HepG2 (cell line): ENCODE data around the gene TGFBRAP1. TPM values are rescaled to one million over a fixed set of nuclear protein-coding genes. Genes with fewer than 3 reads are reported as not detected.

ENCODE experiments used
- ARID2 ChIP-seq: sonication (generic); formaldehyde crosslinking; IDR thresholded peaks from 2 replicates; pipeline ENCODE4 v1.8.1; 2022; ENCODE audit warnings: mild to moderate bottlenecking, missing genetic modification reagents, borderline replicate concordance
- KLF15 ChIP-seq: sonication (generic); formaldehyde crosslinking; IDR thresholded peaks from 2 replicates; pipeline ENCODE4 v1.8.1; 2023; ENCODE audit warnings: borderline replicate concordance, mild to moderate bottlenecking, inconsistent platforms, missing genetic modification reagents, mixed read lengths
- KLF16 ChIP-seq, 2 experiments: sonication (generic) in 1 of 2; formaldehyde crosslinking in 1 of 2; IDR thresholded peaks; 2 replicates each; pipeline versions ENCODE4 v1.6.1 to v1.8.0; 2016 to 2023; ENCODE audit warnings: missing genetic modification reagents in 2 of 2, missing compliant biosample characterization in 1 of 2
- TMF1 ChIP-seq: sonication (generic); formaldehyde crosslinking; IDR thresholded peaks from 2 replicates; pipeline ENCODE4 v1.8.1; 2022; ENCODE audit warnings: low read depth, missing genetic modification reagents
- ZFP36L1 ChIP-seq: sonication (generic); formaldehyde crosslinking; IDR thresholded peaks from 2 replicates; pipeline ENCODE4 v1.8.0; 2022; ENCODE audit warnings: mild to moderate bottlenecking, missing genetic modification reagents, moderate library complexity
- ZNF136 ChIP-seq: sonication (generic); formaldehyde crosslinking; IDR thresholded peaks from 2 replicates; pipeline ENCODE4 v1.8.1; 2022; ENCODE audit warnings: low read depth, mild to moderate bottlenecking, moderate library complexity, missing genetic modification reagents
- ZNF234 ChIP-seq: sonication (generic); formaldehyde crosslinking; conservative IDR thresholded peaks from 2 replicates; pipeline ENCODE4 v1.5.1; 2020; ENCODE audit warnings: mild to moderate bottlenecking, missing genetic modification reagents
- ZNF572 ChIP-seq: sonication (generic); formaldehyde crosslinking; IDR thresholded peaks from 2 replicates; pipeline ENCODE4 v1.5.1; 2020; ENCODE audit warnings: mild to moderate bottlenecking, missing genetic modification reagents
- ZNF766 ChIP-seq: sonication (generic); formaldehyde crosslinking; IDR thresholded peaks from 2 replicates; pipeline ENCODE4 v1.5.0; 2020; ENCODE audit warnings: missing genetic modification reagents, borderline replicate concordance
- ZSCAN22 ChIP-seq: sonication (generic); formaldehyde crosslinking; IDR thresholded peaks from 2 replicates; pipeline ENCODE4 v1.4.0; 2020; ENCODE audit warnings: mild to moderate bottlenecking, missing genetic modification reagents
- polyA plus RNA-seq, 8 experiments: library from polyadenylated mRNA; depleted of rRNA in 3 of 8; stranded (reverse) in 7 of 8; unstranded in 1 of 8; fragments of >200 nt; fragmentation: Illumina TruSeq in 4 of 8; extraction: Trizol in 4 of 8; gene quantifications; 2 replicates each; pipeline versions ENCODE4 v1.2.1 to v1.2.3, GENCODE V29; 2011 to 2016; ENCODE audit warnings: low read depth in 4 of 8, missing spikeins in 1 of 8, mixed read lengths in 1 of 8; ENCODE audit not compliant: insufficient read depth in 1 of 8
- total RNA-seq, 5 experiments: library from RNA; depleted of rRNA; stranded (reverse); fragments of >200 nt; fragmentation: Illumina TruSeq; extraction: Trizol; gene quantifications; 2 replicates each; pipeline ENCODE4 v1.2.3, GENCODE V29; 2016; ENCODE audit warnings: low read depth in 1 of 5
- TF ChIP-seq, protein P1 (sequence below): sonication (generic); formaldehyde crosslinking; IDR thresholded peaks from 2 replicates; pipeline ENCODE4 v1.4.0; 2020; ENCODE audit warnings: missing genetic modification reagents
- TF ChIP-seq, protein P2 (sequence below), 2 experiments: sonication (generic) in 1 of 2; formaldehyde crosslinking in 1 of 2; IDR thresholded peaks; 2 replicates each; pipeline versions ENCODE4 v1.4.0 to v1.6.1; 2018 to 2020; ENCODE audit warnings: missing genetic modification reagents in 2 of 2, borderline replicate concordance in 1 of 2, low read depth in 1 of 2, mild to moderate bottlenecking in 1 of 2, missing biosample characterization in 1 of 2
- TF ChIP-seq, protein P3 (sequence below): sonication (generic); formaldehyde crosslinking; IDR thresholded peaks from 2 replicates; pipeline ENCODE4 v1.4.0; 2020; ENCODE audit warnings: low read depth, missing genetic modification reagents
- TF ChIP-seq, protein P4 (sequence below): sonication (generic); formaldehyde crosslinking; IDR thresholded peaks from 2 replicates; pipeline ENCODE4 v1.8.1; 2023; ENCODE audit warnings: mild to moderate bottlenecking, moderate library complexity, missing genetic modification reagents
- TF ChIP-seq, protein P5 (sequence below): IDR thresholded peaks from 2 replicates; pipeline ENCODE4 v1.6.1; 2016; ENCODE audit warnings: mild to moderate bottlenecking

Gene TGFBRAP1
- total and polyA plus RNA-seq, 2 of the 13 experiments (the other 11 are each of a cell fraction or from before 2014, with no cell fraction given), result 12.7 to 22.9 TPM

DNA sequence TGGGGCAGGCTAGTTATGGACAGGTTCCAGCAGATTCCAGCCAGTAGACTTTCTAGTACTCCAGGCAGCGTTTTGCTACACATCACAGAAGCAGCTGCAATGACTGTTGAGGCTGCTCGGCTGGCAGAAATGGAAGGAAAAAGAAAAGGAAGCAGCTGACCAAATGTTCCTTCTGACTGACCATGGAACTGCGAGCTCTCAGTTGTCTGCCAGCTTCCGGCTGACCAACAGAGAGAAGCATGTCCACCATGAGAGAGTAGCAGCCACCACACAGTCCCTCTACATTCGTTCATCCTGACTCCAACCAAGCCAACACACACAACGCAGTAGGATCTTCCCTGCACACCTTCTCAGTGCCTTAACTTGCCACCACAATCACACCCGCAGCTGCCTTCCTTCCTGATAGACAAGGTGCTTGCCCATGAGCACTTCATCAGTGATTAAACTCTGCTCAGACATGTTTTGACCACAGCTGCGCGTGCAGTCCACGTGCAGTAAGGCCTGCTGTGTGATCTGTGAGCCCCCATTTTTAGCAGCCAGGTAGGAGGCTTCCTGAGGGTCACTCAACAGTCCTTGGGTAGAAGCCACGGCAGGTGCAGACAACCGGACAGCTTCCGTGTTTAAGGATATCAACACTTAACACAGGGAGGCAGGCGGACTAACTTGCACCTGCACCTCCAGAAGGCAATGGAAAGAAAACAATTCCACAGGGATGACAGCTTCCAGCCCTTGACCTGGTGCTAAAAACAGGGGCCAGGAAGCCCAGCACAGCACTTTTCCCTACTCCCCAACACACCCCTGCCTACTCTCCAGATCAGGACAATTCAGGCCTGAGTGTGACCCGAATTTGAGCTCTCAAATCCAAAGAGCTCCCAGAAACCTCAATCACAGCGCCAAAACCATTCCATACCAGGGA, 996 bp downstream of the TGFBRAP1 start (continued):
- TF ChIP-seq KLF16 (CRISPR knock-in tag; IDR thresholded peaks at IDR 0.05), result peak in 1 of 2 experiments; percentile 75; a peak in 2 of 4 replicates
- peak; percentile 78; the same call in 1 of the 2 replicates for TF ChIP-seq ARID2 (CRISPR knock-in tag)
- TF ChIP-seq ZNF572, result peak; percentile 75; the same call in 1 of the 2 replicates
- peak; percentile 85; the same call in 1 of the 2 replicates for TF ChIP-seq ZNF766 (CRISPR knock-in tag)
- TF ChIP-seq, protein P1, sequence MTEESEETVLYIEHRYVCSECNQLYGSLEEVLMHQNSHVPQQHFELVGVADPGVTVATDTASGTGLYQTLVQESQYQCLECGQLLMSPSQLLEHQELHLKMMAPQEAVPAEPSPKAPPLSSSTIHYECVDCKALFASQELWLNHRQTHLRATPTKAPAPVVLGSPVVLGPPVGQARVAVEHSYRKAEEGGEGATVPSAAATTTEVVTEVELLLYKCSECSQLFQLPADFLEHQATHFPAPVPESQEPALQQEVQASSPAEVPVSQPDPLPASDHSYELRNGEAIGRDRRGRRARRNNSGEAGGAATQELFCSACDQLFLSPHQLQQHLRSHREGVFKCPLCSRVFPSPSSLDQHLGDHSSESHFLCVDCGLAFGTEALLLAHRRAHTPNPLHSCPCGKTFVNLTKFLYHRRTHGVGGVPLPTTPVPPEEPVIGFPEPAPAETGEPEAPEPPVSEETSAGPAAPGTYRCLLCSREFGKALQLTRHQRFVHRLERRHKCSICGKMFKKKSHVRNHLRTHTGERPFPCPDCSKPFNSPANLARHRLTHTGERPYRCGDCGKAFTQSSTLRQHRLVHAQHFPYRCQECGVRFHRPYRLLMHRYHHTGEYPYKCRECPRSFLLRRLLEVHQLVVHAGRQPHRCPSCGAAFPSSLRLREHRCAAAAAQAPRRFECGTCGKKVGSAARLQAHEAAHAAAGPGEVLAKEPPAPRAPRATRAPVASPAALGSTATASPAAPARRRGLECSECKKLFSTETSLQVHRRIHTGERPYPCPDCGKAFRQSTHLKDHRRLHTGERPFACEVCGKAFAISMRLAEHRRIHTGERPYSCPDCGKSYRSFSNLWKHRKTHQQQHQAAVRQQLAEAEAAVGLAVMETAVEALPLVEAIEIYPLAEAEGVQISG (CRISPR knock-in tag), result peak; percentile 65
- TF ChIP-seq, protein P2, sequence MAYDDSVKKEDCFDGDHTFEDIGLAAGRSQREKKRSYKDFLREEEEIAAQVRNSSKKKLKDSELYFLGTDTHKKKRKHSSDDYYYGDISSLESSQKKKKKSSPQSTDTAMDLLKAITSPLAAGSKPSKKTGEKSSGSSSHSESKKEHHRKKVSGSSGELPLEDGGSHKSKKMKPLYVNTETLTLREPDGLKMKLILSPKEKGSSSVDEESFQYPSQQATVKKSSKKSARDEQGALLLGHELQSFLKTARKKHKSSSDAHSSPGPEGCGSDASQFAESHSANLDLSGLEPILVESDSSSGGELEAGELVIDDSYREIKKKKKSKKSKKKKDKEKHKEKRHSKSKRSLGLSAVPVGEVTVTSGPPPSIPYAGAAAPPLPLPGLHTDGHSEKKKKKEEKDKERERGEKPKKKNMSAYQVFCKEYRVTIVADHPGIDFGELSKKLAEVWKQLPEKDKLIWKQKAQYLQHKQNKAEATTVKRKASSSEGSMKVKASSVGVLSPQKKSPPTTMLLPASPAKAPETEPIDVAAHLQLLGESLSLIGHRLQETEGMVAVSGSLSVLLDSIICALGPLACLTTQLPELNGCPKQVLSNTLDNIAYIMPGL (CRISPR knock-in tag; IDR thresholded peaks at IDR 0.05; ENCODE audit: borderline replicate concordance in 1 of 2, low read depth in 1 of 2), result peak in 1 of 2 experiments; percentile 91; a peak in 2 of 4 replicates
- TF ChIP-seq KLF15, result no peak
- TF ChIP-seq ZNF136 (CRISPR knock-in tag), result 0 out of 2 replicates have a peak, but pooled peaks have one; percentile 17
- TF ChIP-seq ZNF234 (CRISPR knock-in tag), result 0 out of 2 replicates have a peak, but pooled peaks have one; percentile 21
- peak; percentile 87 for TF ChIP-seq ZSCAN22 (CRISPR knock-in tag)
- TF ChIP-seq ZFP36L1 (CRISPR knock-in tag), result 0 out of 2 replicates have a peak, but pooled peaks have one; percentile 73
- TF ChIP-seq, protein P3, sequence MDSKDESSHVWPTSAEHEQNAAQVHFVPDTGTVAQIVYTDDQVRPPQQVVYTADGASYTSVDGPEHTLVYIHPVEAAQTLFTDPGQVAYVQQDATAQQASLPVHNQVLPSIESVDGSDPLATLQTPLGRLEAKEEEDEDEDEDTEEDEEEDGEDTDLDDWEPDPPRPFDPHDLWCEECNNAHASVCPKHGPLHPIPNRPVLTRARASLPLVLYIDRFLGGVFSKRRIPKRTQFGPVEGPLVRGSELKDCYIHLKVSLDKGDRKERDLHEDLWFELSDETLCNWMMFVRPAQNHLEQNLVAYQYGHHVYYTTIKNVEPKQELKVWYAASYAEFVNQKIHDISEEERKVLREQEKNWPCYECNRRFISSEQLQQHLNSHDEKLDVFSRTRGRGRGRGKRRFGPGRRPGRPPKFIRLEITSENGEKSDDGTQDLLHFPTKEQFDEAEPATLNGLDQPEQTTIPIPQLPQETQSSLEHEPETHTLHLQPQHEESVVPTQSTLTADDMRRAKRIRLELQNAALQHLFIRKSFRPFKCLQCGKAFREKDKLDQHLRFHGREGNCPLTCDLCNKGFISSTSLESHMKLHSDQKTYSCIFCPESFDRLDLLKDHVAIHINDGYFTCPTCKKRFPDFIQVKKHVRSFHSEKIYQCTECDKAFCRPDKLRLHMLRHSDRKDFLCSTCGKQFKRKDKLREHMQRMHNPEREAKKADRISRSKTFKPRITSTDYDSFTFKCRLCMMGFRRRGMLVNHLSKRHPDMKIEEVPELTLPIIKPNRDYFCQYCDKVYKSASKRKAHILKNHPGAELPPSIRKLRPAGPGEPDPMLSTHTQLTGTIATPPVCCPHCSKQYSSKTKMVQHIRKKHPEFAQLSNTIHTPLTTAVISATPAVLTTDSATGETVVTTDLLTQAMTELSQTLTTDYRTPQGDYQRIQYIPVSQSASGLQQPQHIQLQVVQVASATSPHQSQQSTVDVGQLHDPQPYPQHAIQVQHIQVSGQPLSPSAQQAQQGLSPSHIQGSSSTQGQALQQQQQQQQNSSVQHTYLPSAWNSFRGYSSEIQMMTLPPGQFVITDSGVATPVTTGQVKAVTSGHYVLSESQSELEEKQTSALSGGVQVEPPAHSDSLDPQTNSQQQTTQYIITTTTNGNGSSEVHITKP (CRISPR knock-in tag), result 0 out of 2 replicates have a peak, but pooled peaks have one; percentile 19
- TF ChIP-seq TMF1 (CRISPR knock-in tag), result no peak; the same call in 1 of the 2 replicates
- TF ChIP-seq, protein P4, sequence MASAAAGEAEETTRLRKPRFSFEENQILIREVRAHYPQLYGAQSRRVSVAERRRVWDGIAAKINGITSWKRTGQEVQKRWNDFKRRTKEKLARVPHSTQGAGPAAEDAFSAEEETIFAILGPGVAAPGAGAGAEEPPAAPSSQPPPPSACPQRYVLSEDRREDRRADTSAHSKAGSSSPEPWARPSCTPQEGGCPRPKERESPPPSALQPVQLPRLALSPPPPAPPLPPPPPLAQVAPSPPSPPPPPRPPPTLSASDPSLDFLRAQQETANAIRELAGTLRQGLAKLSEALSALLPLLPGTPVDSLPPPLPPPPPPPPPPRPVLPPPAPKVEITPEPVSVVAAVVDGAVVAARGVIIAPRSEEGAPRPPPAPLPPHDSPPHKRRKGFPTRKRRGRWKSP (CRISPR knock-in tag), result peak; percentile 80
- TF ChIP-seq, protein P5, sequence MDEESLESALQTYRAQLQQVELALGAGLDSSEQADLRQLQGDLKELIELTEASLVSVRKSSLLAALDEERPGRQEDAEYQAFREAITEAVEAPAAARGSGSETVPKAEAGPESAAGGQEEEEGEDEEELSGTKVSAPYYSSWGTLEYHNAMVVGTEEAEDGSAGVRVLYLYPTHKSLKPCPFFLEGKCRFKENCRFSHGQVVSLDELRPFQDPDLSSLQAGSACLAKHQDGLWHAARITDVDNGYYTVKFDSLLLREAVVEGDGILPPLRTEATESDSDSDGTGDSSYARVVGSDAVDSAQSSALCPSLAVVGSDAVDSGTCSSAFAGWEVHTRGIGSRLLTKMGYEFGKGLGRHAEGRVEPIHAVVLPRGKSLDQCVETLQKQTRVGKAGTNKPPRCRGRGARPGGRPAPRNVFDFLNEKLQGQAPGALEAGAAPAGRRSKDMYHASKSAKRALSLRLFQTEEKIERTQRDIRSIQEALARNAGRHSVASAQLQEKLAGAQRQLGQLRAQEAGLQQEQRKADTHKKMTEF (CRISPR knock-in tag), result peak; percentile 69
